Liver (tissue), 2 donors: ENCODE measurements around the gene FNDC1.

Experiments
- RXRA ChIP-seq, 2 donors: IDR thresholded peaks; 2 replicates each; pipeline ENCODE4 v1.6.1; 2017 to 2018; ENCODE audit warnings: antibody characterized with exemption in 2 of 2, mild to moderate bottlenecking in 1 of 2
- TF ChIP-seq, protein P1 (sequence below): IDR thresholded peaks from 2 replicates; pipeline ENCODE4 v1.6.1; 2016; ENCODE audit warnings: antibody characterized with exemption
- donor health status: healthy.

GRCh38 chr6:159178847-159179246, 9.6 kb downstream of the FNDC1 start:
- TF ChIP-seq RXRA (IDR thresholded peaks at IDR 0.05): no peak
- TF ChIP-seq, protein P1, sequence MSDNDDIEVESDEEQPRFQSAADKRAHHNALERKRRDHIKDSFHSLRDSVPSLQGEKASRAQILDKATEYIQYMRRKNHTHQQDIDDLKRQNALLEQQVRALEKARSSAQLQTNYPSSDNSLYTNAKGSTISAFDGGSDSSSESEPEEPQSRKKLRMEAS: no peak
